ENCODE data around the gene SH2D3A.

DNA sequence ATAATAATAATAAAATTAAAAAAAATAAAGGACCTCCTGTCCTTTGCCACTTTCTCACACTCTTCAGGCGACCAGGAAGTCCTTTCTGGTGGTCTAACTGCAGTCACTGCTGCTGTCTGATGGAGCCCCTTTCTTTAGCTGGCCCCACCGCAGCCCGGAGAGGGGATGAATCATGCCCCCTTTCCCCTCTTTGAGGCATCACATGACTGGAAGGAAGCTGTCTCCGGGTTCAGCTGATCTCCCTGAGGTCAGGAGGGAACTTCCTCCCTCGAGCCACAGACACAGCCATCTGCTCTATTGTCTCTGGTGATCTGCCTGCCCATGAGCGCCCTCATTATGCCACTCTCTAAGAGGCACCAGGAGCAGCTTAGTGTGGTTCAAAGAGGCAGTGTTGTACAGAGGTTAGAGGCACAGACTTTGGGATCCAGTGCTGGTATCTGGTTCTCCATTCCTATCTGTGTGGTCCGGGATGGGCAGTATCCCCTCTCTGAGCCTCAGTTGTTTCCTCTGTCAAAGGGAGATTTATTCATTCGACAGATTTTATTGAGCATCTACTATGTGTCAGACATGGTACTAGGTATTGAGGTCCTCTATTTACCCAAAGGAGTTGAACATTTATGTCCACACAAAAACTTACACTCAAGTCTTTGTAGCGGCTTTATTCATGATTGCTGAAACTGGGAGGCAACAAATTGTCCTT, 35.3 kb upstream of the SH2D3A start:
- TF ChIP-seq, protein P1, sequence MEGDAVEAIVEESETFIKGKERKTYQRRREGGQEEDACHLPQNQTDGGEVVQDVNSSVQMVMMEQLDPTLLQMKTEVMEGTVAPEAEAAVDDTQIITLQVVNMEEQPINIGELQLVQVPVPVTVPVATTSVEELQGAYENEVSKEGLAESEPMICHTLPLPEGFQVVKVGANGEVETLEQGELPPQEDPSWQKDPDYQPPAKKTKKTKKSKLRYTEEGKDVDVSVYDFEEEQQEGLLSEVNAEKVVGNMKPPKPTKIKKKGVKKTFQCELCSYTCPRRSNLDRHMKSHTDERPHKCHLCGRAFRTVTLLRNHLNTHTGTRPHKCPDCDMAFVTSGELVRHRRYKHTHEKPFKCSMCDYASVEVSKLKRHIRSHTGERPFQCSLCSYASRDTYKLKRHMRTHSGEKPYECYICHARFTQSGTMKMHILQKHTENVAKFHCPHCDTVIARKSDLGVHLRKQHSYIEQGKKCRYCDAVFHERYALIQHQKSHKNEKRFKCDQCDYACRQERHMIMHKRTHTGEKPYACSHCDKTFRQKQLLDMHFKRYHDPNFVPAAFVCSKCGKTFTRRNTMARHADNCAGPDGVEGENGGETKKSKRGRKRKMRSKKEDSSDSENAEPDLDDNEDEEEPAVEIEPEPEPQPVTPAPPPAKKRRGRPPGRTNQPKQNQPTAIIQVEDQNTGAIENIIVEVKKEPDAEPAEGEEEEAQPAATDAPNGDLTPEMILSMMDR (IDR thresholded peaks at IDR 0.05; ENCODE audit: low read length): peak; percentile 77
- TF ChIP-seq EZH2 (optimal IDR thresholded peaks at IDR 0.05; ENCODE audit: low read depth, low read length) (no peak), EZH2phosphoT487 (IDR thresholded peaks at IDR 0.05; ENCODE audit: low read length) (no peak)
